HCT116 (cell line): ENCODE results near the gene PRR23E. TPM values are rescaled to one million over a fixed set of nuclear protein-coding genes. Genes with fewer than 3 reads are reported as not detected.

Source experiments
- ATAC-seq: fragments of 200-7000 bp; cut with Tn5 transposase; 2 replicates; pipeline ENCODE4 v1.9.1; 2020; ENCODE audit warnings: mild to moderate bottlenecking, moderate library complexity
- BruUV-seq: library from RNA; stranded (reverse); fragments of 400-500 nt; replicated peaks from 2 replicates; lab custom pipeline; 2021; lab: Mats Ljungman, UMichigan
- CTCF ChIA-PET: fragments of 300-600 bp; sonication (Branson Sonifier 250); formaldehyde crosslinking; loops from one replicate; lab custom pipeline; 2021; ENCODE audit warnings: antibody characterized with exemption; lab: Charles Lee
- POLR2A ChIA-PET: fragments of 300-600, 350-600 bp; sonication (Branson Sonifier 250); formaldehyde crosslinking; loops from one replicate; lab custom pipeline; 2021; ENCODE audit warnings: antibody characterized with exemption; lab: Charles Lee
- RAD21 ChIA-PET, 2 experiments: fragments of 300-600 bp; sonication (Branson Sonifier 250); formaldehyde crosslinking; loops; one replicate each; lab custom pipeline; 2023; ENCODE audit warnings: low total read pairs in 2 of 2; ENCODE audit not compliant: uncharacterized antibody in 2 of 2, unreplicated experiment in 2 of 2, low non-redundant PET in 1 of 2; lab: Charles Lee
- DNase-seq: peaks from one replicate; pipeline ENCODE4 v3.0.0-alpha.2; 2010; ENCODE audit warnings: low read depth, low spot score
- H2AFZ ChIP-seq: fragments of 200-600 bp; shearing (Covaris generic), sonication (generic); 2 replicates; pipeline ENCODE4 v1.6.1; 2017; ENCODE audit warnings: low read depth, mixed run types, mixed read lengths, antibody characterized with exemption, low read length; ENCODE audit not compliant: poor library complexity, severe bottlenecking
- H3K27ac ChIP-seq: 2 replicates; pipeline ENCODE4 v1.5.1; 2012; ENCODE audit warnings: low read depth, low read length
- H3K27me3 ChIP-seq: fragments of 200-600 bp; sonication (generic); 2 replicates; pipeline ENCODE4 v1.6.1; 2016; ENCODE audit warnings: mixed run types, low read length, mixed read lengths; ENCODE audit not compliant: insufficient read depth
- H3K36me3 ChIP-seq, 2 experiments: fragments of 200-500 bp in 1 of 2; fragments of 200-600 bp in 1 of 2; sonication (Bioruptor generic) in 1 of 2; sonication (generic) in 1 of 2; 2 replicates each; pipeline versions ENCODE4 v1.5.1 to v1.6.1; 2014 to 2016; ENCODE audit warnings: low read length in 2 of 2, inconsistent platforms in 1 of 2, mixed read lengths in 1 of 2, mixed run types in 1 of 2; ENCODE audit not compliant: insufficient read depth in 2 of 2, control insufficient read depth in 1 of 2
- H3K4me1 ChIP-seq, 2 experiments: fragments of 200-600 bp in 1 of 2; sonication (generic) in 1 of 2; 2 replicates each; pipeline versions ENCODE4 v1.5.1 to v1.6.1; 2012 to 2017; ENCODE audit warnings: low read length in 2 of 2, inconsistent platforms in 1 of 2, mild to moderate bottlenecking in 1 of 2, mixed read lengths in 1 of 2, mixed run types in 1 of 2, moderate library complexity in 1 of 2; ENCODE audit not compliant: insufficient read depth in 2 of 2, control insufficient read depth in 1 of 2
- H3K4me2 ChIP-seq: fragments of 200-600 bp; sonication (generic); 2 replicates; pipeline ENCODE4 v1.6.1; 2017; ENCODE audit warnings: mixed run types, low read length, mixed read lengths
- H3K4me3 ChIP-seq, 2 experiments: fragments of 200-600 bp in 1 of 2; sonication (generic) in 1 of 2; replicated peaks in 1 of 2; 2 replicates each; pipeline ENCODE4 v1.5.1; 2011 to 2016; ENCODE audit warnings: low read length in 2 of 2, control low read depth in 1 of 2, low read depth in 1 of 2, mild to moderate bottlenecking in 1 of 2, mixed read lengths in 1 of 2, mixed run types in 1 of 2
- H3K79me2 ChIP-seq: fragments of 200-600 bp; sonication (generic); 2 replicates; pipeline ENCODE4 v1.6.1; 2017; ENCODE audit warnings: mild to moderate bottlenecking, mixed run types, low read length, moderate library complexity, mixed read lengths; ENCODE audit not compliant: insufficient read depth
- H3K9ac ChIP-seq: fragments of 200-600 bp; sonication (generic); 2 replicates; pipeline ENCODE4 v1.6.1; 2016; ENCODE audit warnings: low read length, mixed read lengths
- H3K9me2 ChIP-seq: fragments of 200-600 bp; sonication (generic), shearing (Covaris generic); 2 replicates; pipeline ENCODE4 v1.6.1; 2017; ENCODE audit warnings: mixed run types, mild to moderate bottlenecking, moderate library complexity; ENCODE audit not compliant: insufficient read depth
- H3K9me3 ChIP-seq, 2 experiments: fragments of 200-500 bp in 1 of 2; fragments of 200-600 bp in 1 of 2; sonication (Bioruptor generic) in 1 of 2; sonication (generic) in 1 of 2; 2 replicates each; pipeline ENCODE4 v1.6.1; 2014 to 2017; ENCODE audit warnings: low read length in 2 of 2, mixed read lengths in 2 of 2, inconsistent platforms in 1 of 2, low read depth in 1 of 2, mild to moderate bottlenecking in 1 of 2, mixed run types in 1 of 2, moderate library complexity in 1 of 2; ENCODE audit not compliant: control insufficient read depth in 1 of 2, insufficient read depth in 1 of 2
- H4K20me1 ChIP-seq: fragments of 200-600 bp; sonication (generic), shearing (Covaris generic); 2 replicates; pipeline ENCODE4 v1.6.1; 2017; ENCODE audit warnings: mixed run types, mild to moderate bottlenecking, moderate library complexity; ENCODE audit not compliant: insufficient read depth
- CBX3 ChIP-seq: IDR thresholded peaks from 2 replicates; pipeline ENCODE4 v1.6.1; 2012; ENCODE audit warnings: low read depth
- CEBPB ChIP-seq: IDR thresholded peaks from 2 replicates; pipeline ENCODE4 v1.6.1; 2012; ENCODE audit warnings: low read depth
- EGR1 ChIP-seq: IDR thresholded peaks from 2 replicates; pipeline ENCODE4 v1.6.1; 2012; ENCODE audit warnings: low read depth
- ELF1 ChIP-seq: IDR thresholded peaks from 2 replicates; pipeline ENCODE4 v1.6.1; 2012; ENCODE audit warnings: low read depth, borderline replicate concordance
- EZH2phosphoT487 ChIP-seq: fragments of 200-600 bp; IDR thresholded peaks from 2 replicates; pipeline ENCODE4 v1.6.1; 2018; ENCODE audit warnings: antibody characterized with exemption, borderline replicate concordance
- FOSL1 ChIP-seq: IDR thresholded peaks from 2 replicates; pipeline ENCODE4 v1.6.1; 2012; ENCODE audit warnings: low read depth
- JUND ChIP-seq: IDR thresholded peaks from 2 replicates; pipeline ENCODE4 v1.6.1; 2012
- POLR2A ChIP-seq: IDR thresholded peaks from 2 replicates; pipeline ENCODE4 v1.7.0; 2011; ENCODE audit warnings: borderline replicate concordance; ENCODE audit not compliant: insufficient read depth, insufficient read length; ENCODE audit errors: extremely low read depth
- RAD21 ChIP-seq: IDR thresholded peaks from 2 replicates; pipeline ENCODE4 v1.6.1; 2012; ENCODE audit warnings: low read depth, mild to moderate bottlenecking
- REST ChIP-seq: IDR thresholded peaks from 2 replicates; pipeline ENCODE4 v1.6.1; 2012; ENCODE audit warnings: low read depth
- SIN3A ChIP-seq: IDR thresholded peaks from 2 replicates; pipeline ENCODE4 v1.6.1; 2012; ENCODE audit warnings: low read depth
- SP1 ChIP-seq: IDR thresholded peaks from 2 replicates; pipeline ENCODE4 v1.6.1; 2012; ENCODE audit warnings: low read depth
- SRF ChIP-seq: IDR thresholded peaks from 2 replicates; pipeline ENCODE4 v1.6.1; 2012; ENCODE audit warnings: low read depth
- YY1 ChIP-seq: IDR thresholded peaks from 2 replicates; pipeline ENCODE4 v1.6.1; 2011; ENCODE audit warnings: low read length, low read depth, moderate library complexity, mild to moderate bottlenecking; ENCODE audit not compliant: insufficient replicate concordance; ENCODE audit errors: extremely low read depth
- ZFX ChIP-seq: fragments of 450-650 bp; IDR thresholded peaks from 2 replicates; pipeline ENCODE4 v1.6.1; 2017
- intact Hi-C: fragments of 100-400 bp; cut with micrococcal nuclease; formaldehyde crosslinking; loops from 2 replicates; pipeline ENCODE4 v1.10.0; 2022
- total RNA-seq: library from RNA; stranded (reverse); gene quantifications from one replicate; pipeline ENCODE4 v1.2.1, GENCODE V29; 2021; ENCODE audit not compliant: unreplicated experiment
- TF ChIP-seq, protein P1 (sequence below): IDR thresholded peaks from 2 replicates; pipeline ENCODE4 v1.6.1; 2011; ENCODE audit warnings: mild to moderate bottlenecking, low read length, moderate library complexity; ENCODE audit not compliant: insufficient replicate concordance; ENCODE audit errors: extremely low read depth

The PRR23E gene
- total RNA-seq, 1 experiment from 2014 or later, result not detected

DNA sequence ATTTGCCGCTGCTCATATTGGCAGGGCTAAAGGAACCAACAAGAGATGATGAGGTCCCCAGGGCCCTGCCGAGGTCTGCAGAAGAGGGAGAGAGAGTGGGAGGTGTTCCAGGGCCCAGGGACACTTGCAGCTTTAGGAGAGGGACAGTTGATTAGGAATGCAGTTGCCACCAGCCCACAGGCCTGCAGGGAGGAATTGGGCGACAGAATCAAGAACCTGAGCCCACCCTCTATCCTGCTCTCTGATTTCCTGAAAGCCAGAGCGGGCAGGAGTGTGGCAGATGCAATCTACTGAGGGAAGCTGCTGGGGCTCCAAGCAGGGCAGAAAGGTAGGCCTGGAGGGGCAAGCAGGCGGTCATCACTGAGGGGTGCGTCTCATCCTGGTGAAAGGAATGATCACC, 12.1 kb upstream of the PRR23E start:
- RAD21 ChIA-PET, result no interaction called here

More for the DNA sequence above, 12.1 kb upstream of the PRR23E start:
- no peaks in the 10 kb centered on the region for H3K79me2 ChIP-seq
- no peak overlapping the region for H3K4me2 ChIP-seq
- no TSS peak for BruUV-seq
- no peaks in the 10 kb centered on the region for H3K27me3 ChIP-seq
- ATAC-seq, result no peak
- no peak for TF ChIP-seq ELF1
- TF ChIP-seq JUND, result no peak
- no peak for TF ChIP-seq SIN3A
- no peak for TF ChIP-seq REST
- TF ChIP-seq YY1, result no peak
- no peak for TF ChIP-seq SRF
- no peak for TF ChIP-seq SP1
- no peak for TF ChIP-seq POLR2A
- TF ChIP-seq EZH2phosphoT487, result no peak
- no peak for TF ChIP-seq CEBPB
- no peak for TF ChIP-seq CBX3
- TF ChIP-seq RAD21, result no peak
- no peak for TF ChIP-seq FOSL1
- TF ChIP-seq, protein P1, sequence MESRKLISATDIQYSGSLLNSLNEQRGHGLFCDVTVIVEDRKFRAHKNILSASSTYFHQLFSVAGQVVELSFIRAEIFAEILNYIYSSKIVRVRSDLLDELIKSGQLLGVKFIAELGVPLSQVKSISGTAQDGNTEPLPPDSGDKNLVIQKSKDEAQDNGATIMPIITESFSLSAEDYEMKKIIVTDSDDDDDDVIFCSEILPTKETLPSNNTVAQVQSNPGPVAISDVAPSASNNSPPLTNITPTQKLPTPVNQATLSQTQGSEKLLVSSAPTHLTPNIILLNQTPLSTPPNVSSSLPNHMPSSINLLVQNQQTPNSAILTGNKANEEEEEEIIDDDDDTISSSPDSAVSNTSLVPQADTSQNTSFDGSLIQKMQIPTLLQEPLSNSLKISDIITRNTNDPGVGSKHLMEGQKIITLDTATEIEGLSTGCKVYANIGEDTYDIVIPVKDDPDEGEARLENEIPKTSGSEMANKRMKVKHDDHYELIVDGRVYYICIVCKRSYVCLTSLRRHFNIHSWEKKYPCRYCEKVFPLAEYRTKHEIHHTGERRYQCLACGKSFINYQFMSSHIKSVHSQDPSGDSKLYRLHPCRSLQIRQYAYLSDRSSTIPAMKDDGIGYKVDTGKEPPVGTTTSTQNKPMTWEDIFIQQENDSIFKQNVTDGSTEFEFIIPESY, result no peak
- TF ChIP-seq EGR1, result no peak
- TF ChIP-seq ZFX, result no peak
- H3K27ac ChIP-seq, result no peak overlapping the region
- H3K9me3 ChIP-seq, result peaks cover 0 to 7% of the 10 kb centered on the region in 2 experiments; a peak in 1 of 4 replicates
- H3K4me1 ChIP-seq, result peaks cover 0 to 10% of the 10 kb centered on the region in 2 experiments; a peak in 1 of 4 replicates
- DNase-seq, result no peak
- intact Hi-C loops, result no loop called here
- H3K4me3 ChIP-seq, result no peak overlapping the region
- CTCF ChIA-PET, result interaction anchor here (1.1 kb wide), 1 partner anchor 9 kb away, joined by 3 read pairs; no protein-coding TSS in a partner anchor
- POLR2A ChIA-PET, result no interaction called here
- H3K9me2 ChIP-seq, result no peaks in the 10 kb centered on the region
- H4K20me1 ChIP-seq, result no peaks in the 10 kb centered on the region
- H3K9ac ChIP-seq, result no peak overlapping the region
- no peaks in the 10 kb centered on the region for H3K36me3 ChIP-seq
- H2AFZ ChIP-seq, result no peak overlapping the region
